NCI-H510A (cell line): ENCODE data around the gene ARL13B.
"Not testable (repeated sequence)": the region's sequence is repeated elsewhere in the genome, so short reads cannot be mapped to it uniquely, and the experiment has no call there.

Experiments
- DNase-seq: peaks from one replicate; lab custom pipeline; 2025; lab: John Stamatoyannopoulos, UW

ARL13B gene

DNA sequence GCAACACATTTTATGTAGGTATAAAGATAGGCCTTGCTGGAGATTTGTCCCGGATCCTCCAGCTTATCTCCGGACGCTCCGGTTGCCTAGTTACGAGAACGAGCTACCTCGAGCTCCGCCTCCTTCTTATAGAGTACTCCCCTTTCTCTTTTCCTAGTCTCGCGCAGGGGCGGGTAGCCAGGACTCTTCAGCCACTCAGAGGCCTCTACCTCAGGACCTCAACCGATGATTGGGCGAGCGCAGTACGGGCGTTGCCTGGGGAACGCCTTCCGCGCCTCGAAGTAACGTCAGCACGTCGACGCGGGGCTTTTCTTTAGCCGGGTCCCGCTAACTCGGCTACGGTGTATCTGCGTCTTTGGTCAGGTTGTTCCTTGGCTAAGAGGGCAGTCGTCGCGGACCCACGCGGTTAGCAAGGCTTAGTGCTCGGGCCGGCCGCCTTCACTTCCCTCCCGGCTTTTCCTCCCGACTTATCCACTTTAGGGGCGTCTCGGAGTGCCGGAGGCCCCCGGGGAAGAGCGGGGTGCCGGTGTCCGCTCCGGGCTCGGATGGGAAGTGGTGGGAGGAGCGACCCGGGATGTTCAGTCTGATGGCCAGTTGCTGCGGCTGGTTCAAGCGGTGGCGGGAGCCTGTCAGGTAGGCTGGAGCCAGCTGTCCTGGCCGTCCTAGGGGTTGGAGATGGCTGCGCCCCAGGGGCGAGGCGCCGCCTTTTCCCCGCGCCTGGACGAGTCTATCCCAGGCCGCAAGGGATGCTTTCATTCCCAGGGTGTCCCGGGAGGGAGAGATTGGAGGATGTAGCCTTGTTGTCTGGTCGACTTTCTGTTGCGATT, at the start of gene ARL13B:
Gene ARL13B, plus strand, starts transcription at position 306 of the 827 bp plus-strand sequence. Its CDS starts 269 bp downstream, at position 575.
- peak; percentile 93 for DNase-seq

DNA sequence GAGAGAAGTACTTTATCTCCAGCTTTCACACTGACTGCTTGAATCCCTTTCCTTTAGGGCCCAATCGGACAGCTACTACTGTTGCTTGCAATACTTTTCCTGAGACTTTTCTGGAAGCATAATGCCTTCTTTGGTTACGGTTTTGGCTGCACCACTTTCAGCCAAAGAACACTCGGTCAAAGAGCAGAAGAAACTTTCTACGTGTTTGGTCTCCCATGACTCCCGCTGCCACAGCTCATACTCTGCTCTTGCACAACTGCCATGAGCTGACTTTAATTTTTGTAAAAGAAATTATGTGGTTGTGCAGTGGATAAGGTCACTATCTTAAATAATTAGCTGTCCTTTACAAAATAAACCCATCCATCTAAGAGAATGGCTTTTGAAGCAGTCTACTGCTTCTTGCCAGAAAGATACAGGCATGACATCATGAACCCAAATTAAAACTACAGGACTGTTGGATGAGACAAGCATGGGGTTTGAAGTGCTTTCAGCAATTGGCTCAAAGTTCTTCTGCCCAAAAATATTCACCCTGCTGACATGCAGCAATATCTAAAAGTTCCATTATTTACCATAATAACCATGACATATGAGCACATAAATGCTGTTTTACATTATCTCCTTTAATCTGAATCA, 48.2 kb upstream of the ARL13B start:
- DNase-seq, result no peak

DNA sequence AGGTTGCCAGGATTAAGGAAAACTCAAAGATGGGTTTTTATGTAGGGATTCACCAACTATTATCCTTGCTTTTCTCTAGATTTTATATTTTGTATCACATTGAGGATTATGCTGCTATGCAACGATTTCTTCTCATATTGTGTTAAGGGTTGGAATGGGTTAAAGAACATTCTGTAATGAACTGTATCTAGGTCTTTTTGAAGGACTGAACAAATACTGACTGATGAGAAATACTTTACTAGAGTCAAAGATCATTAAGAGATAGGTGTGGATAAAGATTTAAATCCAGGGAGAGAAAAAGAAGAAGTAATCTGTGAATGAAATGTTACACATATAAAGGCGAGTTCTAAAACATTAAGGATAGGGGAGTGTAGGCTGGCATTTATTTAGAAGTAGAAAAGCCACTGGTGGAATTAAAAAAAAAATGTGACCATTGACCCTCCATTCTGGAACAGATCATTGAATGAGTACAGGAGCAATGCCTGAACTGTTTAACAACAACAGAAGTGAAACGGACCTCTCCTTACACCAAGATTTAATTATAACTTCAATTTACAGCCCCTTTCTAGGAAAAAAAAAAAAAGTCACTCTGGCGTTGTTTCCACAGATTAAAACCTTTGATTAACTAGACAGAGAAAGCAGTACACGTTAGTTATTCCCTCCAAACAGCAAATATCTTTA, 45.4 kb upstream of the ARL13B start:
- DNase-seq, result no peak

DNA sequence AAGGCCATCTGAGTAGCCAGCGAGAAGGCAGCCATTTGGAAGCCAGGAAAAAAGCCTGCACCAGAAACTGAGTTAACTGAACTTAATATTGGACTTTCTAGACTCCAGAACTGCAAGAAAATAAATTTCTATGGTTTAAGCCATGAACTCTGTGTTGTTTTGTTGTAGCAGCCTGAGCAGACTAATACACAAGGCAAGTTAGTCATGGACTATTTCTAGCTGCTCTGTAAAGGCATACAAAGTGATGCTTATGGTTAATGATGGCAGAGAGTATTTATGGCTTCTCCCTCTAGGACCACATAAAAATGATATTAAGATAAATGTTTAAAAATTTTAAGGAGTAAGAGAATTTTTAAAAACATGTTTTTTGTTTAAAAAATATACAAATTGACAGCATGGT, 43.4 kb upstream of the ARL13B start:
- DNase-seq, result no peak

DNA sequence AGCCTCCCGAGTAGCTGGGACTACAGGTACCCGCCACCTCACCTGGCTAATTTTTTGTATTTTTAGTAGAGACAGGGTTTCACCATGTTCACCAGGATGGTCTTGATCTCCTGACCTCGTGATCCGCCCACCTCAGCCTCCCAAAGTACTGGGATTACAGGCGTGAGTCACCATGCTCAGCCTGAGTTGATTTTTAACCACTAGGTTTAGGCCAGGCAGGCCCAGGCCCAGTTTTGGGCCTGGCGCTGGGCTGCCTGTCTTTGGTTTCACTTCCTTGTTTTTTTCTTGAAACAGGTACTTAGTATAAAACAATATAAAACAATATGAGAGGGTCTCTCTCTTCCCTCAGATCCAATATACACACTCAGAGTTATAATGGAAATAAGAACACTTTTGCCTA, 42.5 kb upstream of the ARL13B start:
- DNase-seq, result not testable (repeated sequence)

DNA sequence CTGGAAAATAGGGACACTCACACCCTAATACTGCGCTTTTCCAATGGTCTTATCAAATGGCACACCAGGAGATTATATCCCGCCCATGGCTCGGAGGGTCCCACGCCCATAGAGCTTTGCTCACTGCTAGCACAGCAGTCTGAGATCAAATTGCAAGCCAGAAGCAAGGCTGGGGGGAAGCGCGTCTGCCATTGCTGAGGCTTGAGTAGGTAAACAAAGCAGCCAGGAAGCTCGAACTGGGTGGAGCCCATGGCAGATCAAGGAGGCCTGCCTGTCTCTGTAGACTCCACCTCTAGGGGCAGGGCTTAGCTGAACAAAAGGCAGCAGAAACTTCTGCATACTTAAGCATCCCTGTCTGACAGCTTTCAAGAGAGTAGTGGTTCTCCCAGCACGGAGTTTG, 30.0 kb upstream of the ARL13B start:
- DNase-seq, result not testable (repeated sequence)

DNA sequence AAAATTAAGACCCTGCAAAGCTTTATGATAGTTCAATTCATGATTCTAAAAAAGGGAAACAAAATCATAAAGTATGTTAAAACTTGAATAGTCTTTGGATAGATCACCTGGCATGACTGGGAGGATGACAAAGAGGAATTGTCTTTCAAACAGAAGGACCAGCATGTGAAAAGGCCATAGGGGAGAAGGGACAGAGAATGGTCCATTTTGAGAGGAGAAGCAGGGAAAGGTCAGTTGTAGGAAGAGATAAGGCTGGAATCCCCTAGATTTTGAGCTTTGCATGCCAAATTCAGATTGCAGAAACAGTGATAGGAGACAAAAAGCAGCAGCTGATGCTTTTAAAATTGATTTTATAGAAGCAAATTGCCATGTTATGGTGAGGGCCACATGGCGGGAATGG, 18.9 kb upstream of the ARL13B start:
- DNase-seq, result no peak

DNA sequence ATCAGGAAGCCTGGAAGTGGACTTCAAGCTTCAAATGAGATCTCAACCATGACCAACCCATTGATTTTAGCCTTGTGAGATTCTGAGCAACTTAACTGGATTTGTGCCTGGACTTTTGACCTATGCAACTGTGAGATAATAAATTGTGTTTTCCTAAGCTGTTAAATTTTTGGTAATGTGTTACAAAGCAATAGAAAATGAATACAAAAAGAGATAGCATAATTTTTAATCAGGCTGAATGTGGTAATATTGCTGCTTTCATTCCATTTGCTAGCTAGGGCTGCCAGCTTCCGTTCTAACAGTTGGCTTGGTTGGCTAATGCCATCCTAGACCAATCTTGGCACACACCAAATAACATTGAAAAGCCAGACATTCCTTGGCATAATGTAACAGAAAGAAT, 18.5 kb upstream of the ARL13B start:
- DNase-seq, result no peak

DNA sequence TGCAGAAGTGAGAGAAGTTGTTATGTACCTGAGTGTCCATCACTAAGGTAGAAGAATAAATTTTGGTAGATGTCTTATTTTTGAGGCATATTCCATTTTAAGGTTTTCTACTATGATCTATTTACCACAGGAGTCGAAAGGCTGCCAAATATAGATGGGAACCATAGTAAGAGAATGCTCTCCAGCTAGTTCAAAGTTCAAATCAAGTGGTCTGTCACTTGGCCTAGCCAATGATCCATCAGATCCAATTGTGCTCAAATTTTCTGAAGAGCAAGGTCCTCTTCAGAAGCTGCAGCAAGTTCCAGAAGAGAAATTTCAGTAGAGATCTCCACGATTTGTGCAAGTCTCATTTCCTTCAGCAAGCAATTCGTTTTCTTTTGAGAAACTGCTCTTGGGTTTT, 17.2 kb upstream of the ARL13B start:
- no peak for DNase-seq

DNA sequence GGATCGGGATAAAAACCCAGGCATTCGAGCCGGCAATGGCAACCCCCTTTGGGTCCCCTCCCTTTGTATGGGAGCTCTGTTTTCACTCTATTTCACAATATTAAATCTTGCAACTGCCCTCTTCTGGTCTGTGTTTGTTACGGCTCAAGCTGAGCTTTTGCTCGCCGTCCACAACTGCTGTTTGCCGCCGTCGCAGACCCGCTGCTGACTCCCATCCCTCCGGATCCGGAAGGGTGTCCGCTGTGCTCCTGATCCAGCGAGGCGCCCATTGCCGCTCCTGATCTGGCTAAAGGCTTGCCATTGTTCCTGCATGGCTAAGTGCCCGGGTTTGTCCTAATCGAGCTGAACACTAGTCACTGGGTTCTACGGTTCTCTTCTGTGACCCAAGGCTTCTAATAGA, 14.8 kb upstream of the ARL13B start:
- DNase-seq, result not testable (repeated sequence)

DNA sequence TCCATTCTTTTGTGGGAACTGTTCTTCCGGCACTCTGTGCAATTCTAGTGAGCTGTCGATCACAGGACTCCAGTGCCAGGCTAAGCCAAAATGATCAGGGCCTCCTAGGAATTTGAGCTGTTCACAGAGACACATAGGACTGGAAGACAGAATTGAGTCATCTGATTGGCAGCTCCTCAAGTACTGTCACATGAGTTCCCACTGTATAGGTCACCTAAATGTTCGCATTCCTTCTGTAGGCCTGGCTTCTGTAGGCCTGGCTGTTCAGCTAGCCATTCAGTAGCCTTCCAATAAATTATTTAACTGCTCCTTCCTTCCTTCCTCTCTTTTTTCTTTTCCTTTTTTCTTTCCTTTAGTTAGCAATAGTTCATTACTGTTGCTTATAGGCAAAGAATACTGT, 10.5 kb upstream of the ARL13B start:
- DNase-seq, result no peak

DNA sequence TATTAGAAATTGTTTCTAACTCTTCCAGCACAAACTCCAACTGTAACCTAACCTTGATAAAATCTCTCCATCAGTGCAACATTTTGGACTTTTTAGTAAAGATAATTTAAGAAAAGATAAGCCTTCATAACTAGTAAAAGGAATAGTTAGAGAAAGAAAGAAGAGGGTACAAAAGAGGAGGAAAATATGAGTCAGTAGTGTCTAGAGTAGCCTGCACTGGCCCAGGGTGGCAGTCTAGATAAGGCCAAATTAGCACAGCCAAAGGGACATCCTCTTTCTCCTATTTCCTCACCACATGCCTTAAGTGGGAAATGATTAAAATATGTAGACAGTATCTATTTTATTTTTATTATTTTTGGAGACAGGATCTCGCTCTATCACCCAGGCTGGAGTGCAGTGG, 10.0 kb upstream of the ARL13B start:
- no peak for DNase-seq

DNA sequence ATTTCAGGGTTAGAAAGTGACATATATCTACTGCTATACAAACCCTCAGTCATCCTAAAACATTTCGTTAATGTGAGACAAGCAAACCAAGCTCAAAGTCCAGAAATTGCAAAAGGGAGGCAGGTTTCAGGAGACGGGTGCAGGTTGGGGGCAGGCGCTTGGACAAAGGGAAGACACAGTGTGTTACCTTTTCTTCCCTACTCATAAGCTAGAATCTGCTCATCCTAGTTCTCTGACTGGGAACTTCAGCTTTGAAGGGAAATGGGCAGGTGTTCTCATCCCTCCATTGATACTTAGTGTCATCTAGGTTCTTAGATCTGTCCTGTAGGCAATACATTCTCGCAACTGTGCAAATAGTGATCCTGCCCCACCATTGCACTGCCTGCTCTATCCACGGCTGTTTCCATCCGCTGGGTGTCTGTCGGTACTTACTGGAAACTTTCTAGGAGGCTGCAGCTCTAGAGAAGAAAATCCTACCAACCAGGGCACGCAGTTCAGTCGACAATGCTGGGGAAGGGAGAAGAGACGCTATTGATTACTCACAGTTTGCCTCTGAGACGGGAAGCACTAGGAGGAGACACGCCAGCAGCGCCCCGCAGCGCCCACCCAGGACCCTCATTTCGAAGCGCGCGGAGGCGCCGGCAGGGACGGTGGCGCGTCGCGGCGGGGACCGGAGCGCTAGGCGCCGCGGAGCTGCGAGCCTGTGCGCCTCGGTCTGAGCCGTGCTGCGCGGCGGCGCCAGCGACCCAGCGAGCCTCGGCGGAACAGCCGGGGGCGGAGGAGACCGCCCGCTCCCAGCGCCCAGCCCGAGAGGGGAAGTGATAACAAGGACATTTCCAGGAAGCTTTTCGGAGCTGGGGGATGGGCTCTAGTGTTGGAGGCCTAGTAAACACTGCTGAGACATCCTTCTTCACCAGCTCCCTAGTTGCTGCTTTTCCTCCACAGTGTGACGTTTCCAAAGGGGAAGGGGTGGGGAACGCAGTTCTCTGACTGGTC, 6.5 kb upstream of the ARL13B start, which contains the start of gene PROS1:
Gene PROS1, minus strand, starts transcription at position 766 of the 996 bp plus-strand sequence. Its CDS starts 147 bp downstream, at position 619.
- DNase-seq, result peak; percentile 31

DNA sequence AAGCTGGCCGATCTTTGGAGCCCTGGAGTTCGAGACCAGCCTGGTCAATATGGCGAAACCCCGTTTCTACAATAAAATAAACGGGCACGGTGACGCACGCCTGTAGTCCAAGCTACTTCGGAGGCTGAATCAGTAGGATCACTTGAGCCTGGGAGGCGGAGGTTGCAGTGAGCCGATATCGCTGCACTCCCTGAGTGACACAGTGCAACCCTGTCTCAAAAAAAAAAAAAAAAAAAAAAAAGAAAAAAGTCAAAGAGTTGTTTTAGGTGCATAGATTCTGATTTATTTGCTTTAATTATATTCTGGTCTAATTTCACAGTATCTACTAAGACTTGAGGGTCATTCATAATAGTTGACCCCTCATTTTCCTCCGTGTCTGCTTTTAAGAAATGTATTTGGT, 1.7 kb downstream of the ARL13B start:
- DNase-seq, result no peak

DNA sequence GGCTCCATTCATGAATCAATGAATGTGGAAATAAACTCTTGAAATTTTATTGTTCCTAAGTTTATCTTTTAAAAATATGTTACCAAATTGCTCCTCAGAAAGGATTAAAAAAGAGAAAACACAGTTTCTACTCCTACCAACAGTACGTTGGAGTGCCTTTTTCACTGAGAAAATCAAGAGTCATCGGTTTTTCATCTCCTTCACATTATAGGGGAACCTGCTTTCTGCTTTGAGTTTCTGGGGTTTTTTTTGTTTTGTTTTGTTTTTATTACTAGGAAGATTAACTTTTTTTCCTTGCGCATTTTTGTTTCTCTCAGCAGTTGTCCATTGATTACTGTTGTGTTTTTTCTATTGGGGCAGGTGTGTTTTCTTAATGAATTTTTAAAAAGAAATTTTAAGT, 3.5 kb downstream of the ARL13B start:
- no peak for DNase-seq

DNA sequence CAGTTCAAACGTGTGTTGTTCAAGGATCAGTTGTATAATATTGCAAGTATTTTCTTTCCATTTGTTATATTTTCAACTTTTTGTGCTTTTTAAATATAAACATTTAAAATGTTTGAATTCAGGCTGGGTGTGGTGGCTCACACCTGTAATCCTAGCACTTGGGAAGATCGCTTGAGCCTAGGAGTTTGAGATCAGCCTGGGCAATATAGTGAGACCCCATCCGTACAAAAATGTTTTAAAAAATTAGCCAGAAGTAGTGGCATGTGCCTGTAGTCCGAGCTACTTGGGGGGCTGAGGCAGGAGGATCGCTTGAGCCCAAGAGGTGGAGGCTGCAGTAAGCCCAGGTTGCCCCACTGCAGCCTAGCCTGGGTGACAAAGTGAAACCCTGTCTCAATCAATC, 4.7 kb downstream of the ARL13B start:
- DNase-seq, result no peak

DNA sequence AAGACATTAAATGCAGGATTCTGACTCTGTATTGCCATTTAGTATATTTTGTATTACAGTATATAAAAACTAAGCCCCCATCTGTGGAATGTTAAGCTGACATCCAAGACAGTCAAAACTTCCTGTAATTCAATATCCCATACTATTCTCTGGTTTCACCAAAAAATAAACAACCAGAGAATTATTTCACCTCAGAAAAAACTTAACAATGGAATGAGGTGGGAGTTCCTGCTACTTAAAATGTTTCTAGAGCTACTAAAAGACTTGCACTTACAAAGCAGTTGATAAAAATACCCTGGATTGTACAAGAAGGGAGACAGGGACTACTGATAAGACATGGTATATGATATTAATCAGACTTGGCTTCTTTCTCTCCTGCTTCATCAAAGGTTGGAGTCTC, 8.3 kb downstream of the ARL13B start:
- DNase-seq, result no peak

DNA sequence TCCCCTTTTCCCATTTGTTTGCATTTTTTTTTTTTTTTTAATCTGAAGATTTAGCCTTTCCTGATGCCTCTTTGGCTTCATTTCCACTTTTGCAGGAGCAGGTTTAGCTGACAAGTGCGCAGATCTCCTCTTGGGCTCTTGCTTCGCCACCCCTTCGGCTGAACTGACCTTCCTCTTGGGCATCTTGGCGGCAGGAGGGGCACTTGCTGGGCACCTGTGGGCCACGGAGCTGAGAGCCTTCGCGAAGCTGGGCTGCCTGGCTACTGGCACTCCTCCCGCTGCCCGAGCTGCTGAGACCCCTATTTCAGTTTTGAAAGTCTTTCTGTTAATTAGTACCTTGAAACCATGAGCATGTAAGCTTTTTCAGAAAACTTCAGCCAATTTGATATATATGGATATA, 8.8 kb downstream of the ARL13B start:
- DNase-seq, result no peak

DNA sequence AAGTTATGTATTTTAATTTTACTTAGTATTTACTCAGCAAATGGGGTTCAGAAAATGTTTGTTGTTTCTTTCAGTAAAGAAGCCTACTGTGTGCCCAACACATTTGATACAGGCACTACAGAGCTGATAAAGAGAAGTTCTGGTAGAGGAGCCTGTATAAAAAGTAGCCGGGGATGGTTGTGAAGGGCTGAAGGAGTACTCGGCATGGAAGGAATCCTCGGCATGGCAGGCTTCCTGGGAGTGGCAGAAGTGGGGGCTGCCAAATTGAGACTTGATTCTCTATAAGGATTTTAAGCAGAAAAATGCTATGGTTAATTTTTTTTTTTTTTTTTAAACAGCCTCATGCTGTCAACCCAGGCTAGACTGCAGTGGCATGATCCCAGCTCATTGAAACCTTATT, 9.3 kb downstream of the ARL13B start:
- DNase-seq, result no peak

DNA sequence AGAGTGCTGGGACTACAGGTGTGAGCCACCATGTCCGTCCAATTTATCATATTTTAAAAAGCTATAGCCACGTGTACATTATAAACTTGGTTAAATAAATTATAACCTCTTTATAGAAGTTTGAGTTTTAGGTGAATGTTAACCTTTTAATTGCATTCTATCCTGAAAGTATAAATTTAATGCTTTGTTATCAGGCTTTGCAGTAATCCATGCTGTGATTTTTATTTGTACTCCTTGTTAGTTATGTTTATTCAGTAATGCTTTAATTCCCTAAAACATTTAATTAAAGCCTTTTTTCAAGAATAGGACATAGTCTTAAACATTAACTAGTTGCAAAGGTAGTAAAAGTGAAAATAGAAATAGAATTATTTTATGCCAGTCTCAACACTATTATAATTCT, 11.7 kb downstream of the ARL13B start:
- DNase-seq, result no peak

DNA sequence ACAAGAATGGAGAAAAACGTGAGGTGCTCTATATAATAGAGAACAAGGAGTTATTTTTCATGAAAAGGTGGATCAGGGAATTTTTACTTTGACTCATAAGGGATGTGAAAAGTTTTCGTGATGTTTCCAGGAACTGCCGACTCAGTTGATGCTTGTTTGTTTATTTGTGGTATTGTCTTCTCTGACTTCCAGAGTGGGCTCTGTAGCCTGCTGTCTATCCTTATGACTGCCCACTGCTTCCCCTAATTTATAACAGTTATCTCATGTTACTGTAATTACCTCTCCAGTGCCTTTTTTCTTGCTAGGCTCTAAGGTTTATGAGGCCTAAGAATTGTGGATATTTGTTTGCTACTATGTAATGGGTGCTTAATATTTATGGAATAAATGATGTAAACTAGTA, 12.3 kb downstream of the ARL13B start:
- DNase-seq, result no peak

DNA sequence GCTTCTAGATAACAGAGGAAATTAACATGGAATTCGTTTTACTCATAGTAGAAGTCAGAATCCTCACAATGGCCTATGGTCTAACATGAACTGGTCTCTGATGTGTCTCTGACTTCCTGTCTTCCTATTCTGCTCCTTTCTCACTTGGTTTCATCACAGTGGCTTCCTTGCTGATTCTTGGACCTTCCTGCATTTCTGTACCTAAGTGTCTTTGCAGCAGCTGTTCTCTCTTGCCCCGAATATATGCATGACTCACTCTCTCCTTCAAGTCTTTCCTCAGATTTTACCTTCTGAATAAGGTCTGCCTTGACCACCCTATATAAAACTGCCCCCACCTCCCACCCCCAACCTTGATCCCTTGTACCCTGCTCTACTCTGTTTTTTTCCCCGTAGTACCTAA, 14.1 kb downstream of the ARL13B start:
- DNase-seq, result no peak
